Measurements from ENCODE around the gene LTB4R.

DNA sequence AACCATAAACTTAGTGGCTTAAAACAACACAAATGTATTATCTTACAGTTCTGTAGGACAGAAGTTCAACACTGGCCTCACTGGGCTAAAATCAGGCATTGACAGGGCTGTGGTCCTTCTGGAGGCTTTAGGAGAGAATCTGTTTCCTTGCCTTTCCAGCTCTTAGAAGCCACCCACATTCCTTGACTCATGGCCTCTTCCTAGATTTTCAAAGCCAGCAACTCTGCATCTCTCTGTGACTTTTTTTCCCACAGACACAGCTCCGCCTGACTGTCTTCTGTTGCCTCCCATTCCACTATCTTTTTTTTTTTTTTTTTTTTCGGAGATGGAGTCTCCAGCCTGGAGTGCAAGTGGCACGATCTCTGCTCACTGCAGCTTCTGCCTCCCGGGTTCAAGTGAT is 44.9 kb downstream of the LTB4R start:
- no peak for TF ChIP-seq CTCF (IDR thresholded peaks at IDR 0.05)
- no peak for TF ChIP-seq POLR2AphosphoS5 (IDR thresholded peaks at IDR 0.05)
- no peak for TF ChIP-seq EP300 (IDR thresholded peaks at IDR 0.05)

Data from upper lobe of left lung (tissue), 4 donors.